ENCODE results near the gene GABARAP. TPM values are rescaled to one million over a fixed set of nuclear protein-coding genes. Genes with fewer than 3 reads are reported as not detected.

GABARAP gene
- total and polyA plus RNA-seq, 9 donors: 308 to 363 (median 326) TPM

DNA sequence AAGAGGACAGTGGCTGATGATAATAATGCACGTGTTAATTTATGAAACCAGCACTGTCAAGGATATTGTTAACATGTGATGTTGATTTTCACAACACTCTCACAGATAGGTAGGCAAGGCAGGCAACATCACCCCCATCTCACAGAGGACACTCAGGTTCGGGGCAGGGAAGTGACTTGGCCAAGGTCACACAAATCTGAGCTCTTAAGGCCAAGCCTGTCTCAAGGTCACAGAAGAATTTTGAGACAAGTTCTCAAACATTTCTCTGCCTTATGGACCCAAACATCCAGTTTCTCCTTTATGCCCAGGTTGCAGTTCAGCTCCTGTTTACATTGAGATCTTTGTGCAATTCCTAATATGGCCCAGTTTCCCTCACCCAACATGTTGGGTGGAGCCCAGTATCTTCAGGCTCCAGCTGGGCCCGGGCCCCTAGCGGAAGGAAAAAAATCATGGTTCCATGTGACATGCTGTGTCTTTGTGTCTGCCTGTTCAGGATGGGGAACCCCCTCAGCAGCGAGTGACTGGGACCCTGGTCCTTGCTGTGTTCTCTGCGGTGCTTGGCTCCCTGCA is 40.6 kb upstream of the GABARAP start:
- peak overlapping the region; percentile 95 for H3K27ac ChIP-seq (ENCODE audit: low read length)
- DNase-seq: no peak
- 80% methylated on average over 5 of the region's 6 CpGs for WGBS (ENCODE audit: insufficient coverage)
- peaks cover 28% of the 10 kb centered on the region for H3K36me3 ChIP-seq (ENCODE audit: control insufficient read depth, insufficient read depth, low read length)
- H3K27me3 ChIP-seq (ENCODE audit: control insufficient read depth, insufficient read depth, low read length): peaks cover 37% of the 10 kb centered on the region
- H3K4me1 ChIP-seq (ENCODE audit: control insufficient read depth, insufficient read depth, low read length): peaks cover 30% of the 10 kb centered on the region
- no peaks in the 10 kb centered on the region for H3K9me3 ChIP-seq (replicated peaks; ENCODE audit: control insufficient read depth, low read depth, low read length)
- peak overlapping the region; percentile 61 for H3K4me3 ChIP-seq (ENCODE audit: low read length)

DNA sequence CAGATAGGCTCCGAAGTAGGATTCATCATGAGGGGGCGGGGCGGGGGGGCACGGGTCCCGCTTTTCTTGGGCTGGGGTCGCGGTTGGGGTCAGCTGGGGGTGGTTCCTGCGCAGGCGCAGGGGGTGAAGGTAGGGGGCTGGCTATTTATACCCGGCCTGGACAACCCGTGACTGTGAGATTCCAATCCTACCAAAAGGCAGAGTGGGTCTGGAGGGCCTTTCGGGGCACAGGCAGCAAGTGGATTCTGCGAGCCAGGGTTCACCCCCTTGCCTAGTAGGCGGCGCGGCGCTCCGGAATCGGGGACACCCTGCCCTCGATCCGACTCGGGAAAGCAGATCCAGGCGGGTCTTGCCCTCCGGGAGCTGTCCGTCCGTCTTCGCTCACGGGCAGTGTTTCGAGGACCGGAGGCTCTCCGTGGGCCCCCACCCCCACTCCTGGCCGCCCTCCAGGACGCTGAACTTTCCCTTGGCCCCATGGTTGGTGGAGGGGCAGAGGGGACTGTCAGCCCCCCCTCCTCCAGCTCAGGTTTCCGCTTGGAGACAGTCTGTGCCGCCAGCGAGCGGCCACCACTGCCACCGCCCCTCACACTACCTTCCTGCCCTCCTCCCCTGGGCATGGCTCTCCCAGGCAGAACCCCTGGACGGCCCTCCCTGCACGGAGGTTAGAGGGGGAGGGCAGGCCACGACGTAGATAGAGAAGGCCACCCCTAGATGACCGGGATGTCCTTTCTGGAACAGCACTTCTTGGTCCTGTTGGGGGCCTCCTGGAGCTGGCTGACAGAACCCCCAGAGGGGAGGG is 39.9 kb upstream of the GABARAP start:
- Histone ChIP-seq H3K4me1 (ENCODE audit: control insufficient read depth, insufficient read depth, low read length) (peaks cover 28% of the 10 kb centered on the region), H3K4me3 (ENCODE audit: low read length) (peak overlapping the region; percentile 61), H3K27me3 (ENCODE audit: control insufficient read depth, insufficient read depth, low read length) (peaks cover 37% of the 10 kb centered on the region), H3K9me3 (replicated peaks; ENCODE audit: control insufficient read depth, low read depth, low read length) (no peaks in the 10 kb centered on the region), H3K36me3 (ENCODE audit: control insufficient read depth, insufficient read depth, low read length) (peaks cover 28% of the 10 kb centered on the region), H3K27ac (ENCODE audit: low read length) (peak overlapping the region; percentile 95)
- 3% methylated on average over 20 of the region's 43 CpGs for WGBS (ENCODE audit: insufficient coverage)
- DNase-seq: peak; percentile 48

DNA sequence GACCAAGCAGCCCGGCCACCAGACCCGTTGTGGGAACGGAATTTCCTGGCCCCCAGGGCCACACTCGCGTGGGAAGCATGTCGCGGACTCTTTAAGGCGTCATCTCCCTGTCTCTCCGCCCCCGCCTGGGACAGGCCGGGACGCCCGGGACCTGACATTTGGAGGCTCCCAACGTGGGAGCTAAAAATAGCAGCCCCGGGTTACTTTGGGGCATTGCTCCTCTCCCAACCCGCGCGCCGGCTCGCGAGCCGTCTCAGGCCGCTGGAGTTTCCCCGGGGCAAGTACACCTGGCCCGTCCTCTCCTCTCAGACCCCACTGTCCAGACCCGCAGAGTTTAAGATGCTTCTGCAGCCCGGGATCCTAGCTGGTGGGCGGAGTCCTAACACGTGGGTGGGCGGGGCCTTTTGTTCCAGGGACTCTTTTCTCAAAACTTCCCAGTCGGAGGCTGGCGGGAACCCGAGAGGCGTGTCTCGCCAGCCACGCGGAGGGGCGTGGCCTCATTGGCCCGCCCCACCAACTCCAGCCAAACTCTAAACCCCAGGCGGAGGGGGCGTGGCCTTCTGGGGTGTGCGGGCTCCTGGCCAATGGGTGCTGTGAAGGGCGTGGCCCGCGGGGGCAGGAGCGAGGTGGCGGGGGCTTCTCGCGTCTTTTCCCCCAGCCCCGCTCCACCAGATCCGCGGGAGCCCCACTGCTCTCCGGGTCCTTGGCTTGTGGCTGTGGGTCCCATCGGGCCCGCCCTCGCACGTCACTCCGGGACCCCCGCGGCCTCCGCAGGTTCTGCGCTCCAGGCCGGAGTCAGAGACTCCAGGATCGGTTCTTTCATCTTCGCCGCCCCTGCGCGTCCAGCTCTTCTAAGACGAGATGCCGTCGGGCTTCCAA is 39.1 kb upstream of the GABARAP start, which contains the start of gene SLC2A4:
SLC2A4 (plus strand) TSS at position 645 of the 879 bp plus-strand sequence; CDS start at position 862, 217 bp downstream.
- peak within 1 kb of the TSS; percentile 95 for H3K27ac ChIP-seq (ENCODE audit: low read length)
- under 1% methylated on average over 71 of the region's 71 CpGs for WGBS (ENCODE audit: insufficient coverage)
- peak within 1 kb of the TSS; percentile 61 for H3K4me3 ChIP-seq (ENCODE audit: low read length)
- peak; percentile 94 for DNase-seq
- peaks cover 28% of the 10 kb centered on the region for H3K4me1 ChIP-seq (ENCODE audit: control insufficient read depth, insufficient read depth, low read length)
- H3K9me3 ChIP-seq (replicated peaks; ENCODE audit: control insufficient read depth, low read depth, low read length): no peaks in the 10 kb centered on the region
- H3K27me3 ChIP-seq (ENCODE audit: control insufficient read depth, insufficient read depth, low read length): peaks cover 33% of the 10 kb centered on the region
- peaks cover 26% of the 10 kb centered on the region for H3K36me3 ChIP-seq (ENCODE audit: control insufficient read depth, insufficient read depth, low read length)

DNA sequence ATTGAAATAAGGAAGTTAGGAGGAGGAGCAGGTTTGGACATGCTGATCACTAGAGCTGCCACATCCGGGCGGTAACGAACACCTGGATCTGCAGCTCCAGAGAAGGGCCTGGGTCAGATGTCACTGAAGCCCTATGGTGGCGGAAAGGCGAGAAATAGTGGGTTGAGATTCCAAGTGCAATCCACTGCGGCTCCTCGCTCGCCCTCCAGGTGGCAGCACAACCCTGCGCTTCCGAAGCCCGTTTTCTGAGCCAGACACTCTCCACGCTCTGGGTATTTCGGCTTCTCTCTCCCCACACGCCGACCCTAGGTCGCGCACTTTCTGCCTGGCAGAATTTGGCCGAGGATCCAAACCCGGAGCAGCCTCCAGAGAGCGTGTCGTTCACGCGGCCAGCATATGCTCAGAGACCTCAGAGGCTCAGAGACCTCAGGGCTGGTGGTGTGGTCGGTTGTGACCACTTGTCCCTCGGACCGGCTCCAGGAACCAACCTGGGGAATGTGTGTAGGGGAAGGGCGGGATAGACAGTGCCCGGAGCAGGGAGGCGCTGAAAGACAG is 38.3 kb upstream of the GABARAP start:
- H3K4me1 ChIP-seq (ENCODE audit: control insufficient read depth, insufficient read depth, low read length): peaks cover 28% of the 10 kb centered on the region
- no peaks in the 10 kb centered on the region for H3K9me3 ChIP-seq (replicated peaks; ENCODE audit: control insufficient read depth, low read depth, low read length)
- H3K4me3 ChIP-seq (ENCODE audit: low read length): peak overlapping the region; percentile 61
- peaks cover 22% of the 10 kb centered on the region for H3K36me3 ChIP-seq (ENCODE audit: control insufficient read depth, insufficient read depth, low read length)
- WGBS (ENCODE audit: insufficient coverage): under 1% methylated on average over 23 of the region's 29 CpGs
- peak; percentile 88 for DNase-seq
- H3K27me3 ChIP-seq (ENCODE audit: control insufficient read depth, insufficient read depth, low read length): peaks cover 33% of the 10 kb centered on the region
- H3K27ac ChIP-seq (ENCODE audit: low read length): peak overlapping the region; percentile 95

DNA sequence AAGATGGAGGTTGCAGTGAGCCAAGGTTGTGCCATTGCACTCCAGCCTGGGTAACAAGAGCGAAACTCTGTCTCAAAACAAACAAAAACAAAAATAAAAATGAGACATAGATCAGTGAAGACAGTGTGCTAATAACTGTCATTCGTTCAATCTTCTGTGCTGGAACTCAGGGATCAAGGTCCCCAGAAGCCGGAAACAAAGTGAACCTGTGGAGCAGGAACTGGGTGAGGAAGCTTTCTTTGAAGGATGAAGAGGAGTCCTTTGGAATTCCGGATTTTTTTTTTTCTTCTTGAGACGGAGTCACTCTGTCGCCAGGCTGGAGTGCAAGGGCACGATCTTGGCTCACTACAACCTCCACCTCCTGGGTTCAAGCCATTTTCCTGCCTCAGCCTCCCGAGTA is 37.2 kb upstream of the GABARAP start:
- peaks cover 28% of the 10 kb centered on the region for H3K4me1 ChIP-seq (ENCODE audit: control insufficient read depth, insufficient read depth, low read length)
- no peak overlapping the region for H3K27ac ChIP-seq (ENCODE audit: low read length)
- peaks cover 36% of the 10 kb centered on the region for H3K27me3 ChIP-seq (ENCODE audit: control insufficient read depth, insufficient read depth, low read length)
- H3K36me3 ChIP-seq (ENCODE audit: control insufficient read depth, insufficient read depth, low read length): peaks cover 11% of the 10 kb centered on the region
- 91% methylated on average over 4 of the region's 8 CpGs for WGBS (ENCODE audit: insufficient coverage)
- no peak for DNase-seq
- H3K4me3 ChIP-seq (ENCODE audit: low read length): no peak overlapping the region
- H3K9me3 ChIP-seq (replicated peaks; ENCODE audit: control insufficient read depth, low read depth, low read length): no peaks in the 10 kb centered on the region

DNA sequence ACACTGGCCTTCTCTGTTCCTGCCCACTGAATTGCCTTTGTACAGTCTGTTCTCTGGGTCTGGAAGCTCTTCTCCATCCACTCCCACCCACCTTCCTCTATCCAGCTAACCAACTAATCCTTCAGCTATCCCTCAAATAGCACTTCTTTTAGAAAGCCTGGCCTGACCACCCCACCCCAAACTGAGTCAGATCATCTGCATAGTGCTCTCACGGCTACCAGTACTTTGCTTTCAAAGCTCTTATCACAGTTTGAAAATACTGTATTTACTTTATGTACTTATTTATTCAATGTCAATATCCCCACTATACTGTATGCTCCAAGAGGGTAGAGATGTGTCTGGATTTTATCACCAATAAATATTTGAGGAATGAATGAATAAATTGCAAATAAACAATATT is 24.5 kb upstream of the GABARAP start:
- Histone ChIP-seq H3K4me3 (ENCODE audit: low read length) (no peak overlapping the region), H3K27ac (ENCODE audit: low read length) (no peak overlapping the region), H3K9me3 (replicated peaks; ENCODE audit: control insufficient read depth, low read depth, low read length) (no peaks in the 10 kb centered on the region), H3K27me3 (ENCODE audit: control insufficient read depth, insufficient read depth, low read length) (peaks cover 47% of the 10 kb centered on the region), H3K4me1 (ENCODE audit: control insufficient read depth, insufficient read depth, low read length) (peaks cover 13% of the 10 kb centered on the region), H3K36me3 (ENCODE audit: control insufficient read depth, insufficient read depth, low read length) (no peaks in the 10 kb centered on the region)
- no CpG with 5 or more reads among the region's 1 CpG for WGBS (ENCODE audit: insufficient coverage)
- DNase-seq: no peak

DNA sequence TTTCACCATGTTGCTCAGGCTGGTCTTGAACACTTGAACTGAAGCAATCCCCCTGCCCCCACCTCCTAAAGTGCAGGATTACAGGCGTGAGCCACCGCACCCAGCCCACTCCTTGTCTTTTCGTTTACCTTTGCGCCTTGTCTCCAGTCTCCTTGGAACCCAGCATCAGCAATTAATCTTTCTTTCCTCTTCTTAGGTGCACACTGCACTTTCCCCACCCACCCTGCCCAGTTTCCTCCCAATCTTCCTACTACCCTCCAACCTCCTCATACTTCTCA is 21.5 kb upstream of the GABARAP start:
- H3K36me3 ChIP-seq (ENCODE audit: control insufficient read depth, insufficient read depth, low read length): peaks cover 9% of the 10 kb centered on the region
- no peak for DNase-seq
- WGBS (ENCODE audit: insufficient coverage): 38% methylated on average over 4 of the region's 4 CpGs
- H3K4me1 ChIP-seq (ENCODE audit: control insufficient read depth, insufficient read depth, low read length): peaks cover 24% of the 10 kb centered on the region
- H3K9me3 ChIP-seq (replicated peaks; ENCODE audit: control insufficient read depth, low read depth, low read length): no peaks in the 10 kb centered on the region
- H3K4me3 ChIP-seq (ENCODE audit: low read length): no peak overlapping the region
- no peak overlapping the region for H3K27ac ChIP-seq (ENCODE audit: low read length)
- peaks cover 64% of the 10 kb centered on the region for H3K27me3 ChIP-seq (ENCODE audit: control insufficient read depth, insufficient read depth, low read length)

DNA sequence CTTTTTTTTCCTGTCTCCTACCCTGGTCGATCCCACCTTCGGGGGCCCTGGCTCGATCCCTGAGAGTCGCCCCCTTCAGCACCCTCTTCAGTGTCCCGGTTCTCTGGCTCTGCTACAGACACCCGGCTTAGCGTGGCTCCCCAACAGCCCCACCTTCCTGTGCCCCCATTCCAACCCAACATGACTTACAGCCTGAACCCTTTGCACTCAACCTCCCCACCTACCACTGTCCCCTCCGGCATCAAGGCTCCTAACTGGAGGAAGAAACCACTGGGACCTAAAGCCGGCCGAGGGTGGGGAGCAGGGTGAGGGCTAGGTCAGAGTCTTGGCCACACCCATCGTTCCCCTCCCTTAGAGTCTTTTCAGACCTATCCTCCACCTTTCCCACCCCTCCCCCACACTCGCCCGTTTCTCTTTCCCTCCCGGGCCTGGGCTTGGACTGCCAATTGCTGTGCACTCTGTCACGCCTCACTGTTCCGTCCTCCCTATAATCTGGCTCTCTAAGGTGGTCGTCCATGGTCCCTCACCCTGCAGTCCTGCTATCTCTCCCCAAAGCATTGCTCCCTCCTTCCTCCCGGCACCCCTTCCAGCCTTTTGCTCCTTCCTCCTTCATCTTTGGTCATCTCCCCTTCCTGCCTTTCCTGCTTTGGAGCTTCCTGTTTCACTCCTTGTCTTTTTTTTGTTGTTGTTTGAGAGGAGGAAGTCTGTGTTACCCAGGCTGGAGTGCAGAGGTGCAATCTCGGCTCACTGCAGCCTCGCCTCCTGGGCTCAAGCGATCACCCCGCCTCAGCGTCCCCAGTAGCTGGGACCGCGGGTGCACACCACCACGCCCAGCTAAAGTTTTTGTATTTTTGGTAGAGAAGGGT is 20.9 kb upstream of the GABARAP start:
- H3K27me3 ChIP-seq (ENCODE audit: control insufficient read depth, insufficient read depth, low read length): peaks cover 64% of the 10 kb centered on the region
- DNase-seq: no peak
- whole genome bisulfite sequencing (ENCODE audit: insufficient coverage): 2% methylated on average over 13 of the region's 26 CpGs
- peaks cover 24% of the 10 kb centered on the region for H3K4me1 ChIP-seq (ENCODE audit: control insufficient read depth, insufficient read depth, low read length)
- H3K4me3 ChIP-seq (ENCODE audit: low read length): no peak overlapping the region
- no peak overlapping the region for H3K27ac ChIP-seq (ENCODE audit: low read length)
- no peaks in the 10 kb centered on the region for H3K9me3 ChIP-seq (replicated peaks; ENCODE audit: control insufficient read depth, low read depth, low read length)
- H3K36me3 ChIP-seq (ENCODE audit: control insufficient read depth, insufficient read depth, low read length): peaks cover 15% of the 10 kb centered on the region

DNA sequence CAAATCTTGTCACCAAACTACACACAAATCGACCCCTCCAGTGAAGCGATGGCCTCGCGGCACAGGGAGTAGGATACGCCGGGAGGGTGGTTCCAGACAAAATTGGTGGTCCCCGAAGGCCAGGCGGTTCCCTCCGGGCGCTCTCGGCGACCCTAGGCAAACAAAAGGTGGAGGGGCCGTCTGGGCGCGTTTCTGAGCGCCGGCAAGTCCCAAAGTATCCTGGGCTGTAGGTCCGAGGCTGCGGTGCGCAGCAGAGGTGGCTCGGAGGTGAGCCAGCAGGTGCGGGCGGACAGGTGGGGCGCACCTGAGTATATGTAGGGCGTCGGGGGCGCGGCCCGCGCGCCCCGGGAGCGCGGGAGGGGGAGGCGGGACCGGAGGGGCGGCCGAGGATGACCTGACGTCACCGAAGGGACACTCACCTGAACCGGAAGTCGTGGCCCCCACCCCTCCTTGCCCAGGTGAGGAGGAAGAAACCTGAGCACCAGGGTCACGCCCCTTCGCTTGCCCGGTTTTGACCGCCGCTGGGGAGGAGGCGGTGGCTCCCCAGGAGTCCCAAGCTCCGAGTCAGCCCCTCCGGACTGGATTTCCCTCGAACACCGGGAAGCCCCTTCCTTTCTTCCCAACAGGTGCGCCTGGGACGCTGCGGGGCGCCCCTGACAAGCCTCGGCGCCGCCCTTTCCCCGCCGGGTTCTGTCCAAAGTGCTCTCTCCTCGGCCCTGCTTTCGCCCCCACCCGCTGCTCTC is 20.1 kb upstream of the GABARAP start, which contains the start of gene CLDN7:
CLDN7 (minus strand) TSS at position 287 of the 743 bp plus-strand sequence. CDS start 435 bp downstream, outside the sequence.
- 2% methylated on average over 58 of the region's 64 CpGs for WGBS (ENCODE audit: insufficient coverage)

More for the DNA sequence above, 20.1 kb upstream of the GABARAP start, which contains the start of gene CLDN7:
- Histone ChIP-seq H3K27ac (ENCODE audit: low read length) (no peak within 1 kb of the TSS), H3K36me3 (ENCODE audit: control insufficient read depth, insufficient read depth, low read length) (peaks cover 22% of the 10 kb centered on the region), H3K9me3 (replicated peaks; ENCODE audit: control insufficient read depth, low read depth, low read length) (no peaks in the 10 kb centered on the region), H3K27me3 (ENCODE audit: control insufficient read depth, insufficient read depth, low read length) (peaks cover 61% of the 10 kb centered on the region), H3K4me1 (ENCODE audit: control insufficient read depth, insufficient read depth, low read length) (peaks cover 24% of the 10 kb centered on the region), H3K4me3 (ENCODE audit: low read length) (peak within 1 kb of the TSS; percentile 41)
- no peak for DNase-seq

Data from muscle of leg (tissue), 11 donors.